Brain microvascular endothelial cell (primary cell): Measurements from ENCODE around the gene RERE.
A peak's percentile ranks its signal among the peaks of the same experiment; 100 is the strongest.

Experiments
- DNase-seq: peaks from one replicate; pipeline ENCODE4 v3.0.0-alpha.2; 2020
- H3K27ac ChIP-seq: fragments of 250-450 bp; sonication (Bioruptor Pico); 2 replicates; pipeline ENCODE4 v1.5.1; 2020; ENCODE audit warnings: mild to moderate bottlenecking, moderate library complexity
- H3K27me3 ChIP-seq: fragments of 250-450 bp; sonication (Bioruptor Pico); replicated peaks from 2 replicates; pipeline ENCODE4 v1.5.1; 2020; ENCODE audit warnings: mild to moderate bottlenecking
- H3K36me3 ChIP-seq: fragments of 250-450 bp; sonication (Bioruptor Pico); replicated peaks from 2 replicates; pipeline ENCODE4 v1.5.1; 2020; ENCODE audit warnings: mild to moderate bottlenecking
- H3K4me3 ChIP-seq: 2 replicates; pipeline ENCODE4 v1.5.1; 2011; ENCODE audit warnings: low read depth, mild to moderate bottlenecking, control low read depth, low read length, moderate library complexity
- in situ Hi-C: cut with HindIII; loops from 2 replicates; pipeline ENCODE4 v1.10.0; 2017; ENCODE audit warnings: low sequenced_read_pairs, low pct_ligation_motif_present
- TF ChIP-seq, protein P1 (sequence below): IDR thresholded peaks from 2 replicates; pipeline ENCODE4 v1.5.1; 2011; ENCODE audit warnings: low read depth, mild to moderate bottlenecking, moderate library complexity, low read length, control low read depth, inconsistent platforms; ENCODE audit errors: missing control alignments

The RERE gene

DNA sequence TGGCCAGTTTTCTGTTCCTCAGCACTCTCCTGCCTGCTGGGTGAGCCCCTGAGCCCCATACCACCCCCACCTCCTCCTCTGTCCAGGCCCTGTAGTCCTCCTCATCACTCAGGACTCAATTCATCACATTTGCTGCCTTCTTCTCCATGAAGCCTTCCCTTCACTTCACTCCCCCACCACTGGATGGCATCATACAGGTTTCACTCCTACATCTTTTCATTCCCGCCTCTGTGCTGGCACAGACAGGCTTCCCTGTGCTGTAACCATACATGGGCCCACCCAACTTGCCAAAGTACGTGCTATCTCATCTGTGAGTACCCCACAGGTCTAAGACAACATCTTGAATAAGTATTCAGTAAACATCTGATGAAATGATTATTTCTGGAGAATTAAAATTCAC is 442.6 kb downstream of the RERE start:
- Histone ChIP-seq H3K27ac (peak overlapping the region; percentile 77), H3K36me3 (peaks cover 4% of the 10 kb centered on the region), H3K27me3 (no peaks in the 10 kb centered on the region), H3K4me3 (no peak overlapping the region)
- TF ChIP-seq, protein P1, sequence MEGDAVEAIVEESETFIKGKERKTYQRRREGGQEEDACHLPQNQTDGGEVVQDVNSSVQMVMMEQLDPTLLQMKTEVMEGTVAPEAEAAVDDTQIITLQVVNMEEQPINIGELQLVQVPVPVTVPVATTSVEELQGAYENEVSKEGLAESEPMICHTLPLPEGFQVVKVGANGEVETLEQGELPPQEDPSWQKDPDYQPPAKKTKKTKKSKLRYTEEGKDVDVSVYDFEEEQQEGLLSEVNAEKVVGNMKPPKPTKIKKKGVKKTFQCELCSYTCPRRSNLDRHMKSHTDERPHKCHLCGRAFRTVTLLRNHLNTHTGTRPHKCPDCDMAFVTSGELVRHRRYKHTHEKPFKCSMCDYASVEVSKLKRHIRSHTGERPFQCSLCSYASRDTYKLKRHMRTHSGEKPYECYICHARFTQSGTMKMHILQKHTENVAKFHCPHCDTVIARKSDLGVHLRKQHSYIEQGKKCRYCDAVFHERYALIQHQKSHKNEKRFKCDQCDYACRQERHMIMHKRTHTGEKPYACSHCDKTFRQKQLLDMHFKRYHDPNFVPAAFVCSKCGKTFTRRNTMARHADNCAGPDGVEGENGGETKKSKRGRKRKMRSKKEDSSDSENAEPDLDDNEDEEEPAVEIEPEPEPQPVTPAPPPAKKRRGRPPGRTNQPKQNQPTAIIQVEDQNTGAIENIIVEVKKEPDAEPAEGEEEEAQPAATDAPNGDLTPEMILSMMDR, result peak; percentile 73
- in situ Hi-C loops, result no loop called here
- DNase-seq, result peak; percentile 45

DNA sequence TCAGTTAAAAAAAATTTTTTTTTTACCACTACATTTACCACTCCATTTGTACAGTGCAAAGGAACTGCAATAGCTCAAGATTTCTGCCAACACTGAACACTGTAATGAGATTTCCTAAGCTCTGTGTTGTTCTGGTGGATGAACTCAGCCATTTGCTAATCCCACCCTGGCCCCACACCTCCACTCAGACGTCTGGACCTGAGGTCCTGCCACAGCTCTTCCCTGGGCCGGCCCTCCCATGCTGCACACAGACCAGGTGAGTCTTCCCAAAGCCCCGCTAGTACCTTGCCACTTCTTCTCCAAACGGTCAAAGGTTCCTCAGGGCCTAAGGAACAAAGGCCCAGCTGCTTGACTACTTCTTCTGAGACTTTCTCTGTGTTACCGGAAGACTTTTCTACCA is 443.1 kb downstream of the RERE start:
- no peak overlapping the region for H3K4me3 ChIP-seq
- in situ Hi-C loops, result no loop called here
- TF ChIP-seq, protein P1, result no peak
- peaks cover 2% of the 10 kb centered on the region for H3K36me3 ChIP-seq
- DNase-seq, result no peak
- H3K27ac ChIP-seq, result peak overlapping the region; percentile 77
- no peaks in the 10 kb centered on the region for H3K27me3 ChIP-seq

DNA sequence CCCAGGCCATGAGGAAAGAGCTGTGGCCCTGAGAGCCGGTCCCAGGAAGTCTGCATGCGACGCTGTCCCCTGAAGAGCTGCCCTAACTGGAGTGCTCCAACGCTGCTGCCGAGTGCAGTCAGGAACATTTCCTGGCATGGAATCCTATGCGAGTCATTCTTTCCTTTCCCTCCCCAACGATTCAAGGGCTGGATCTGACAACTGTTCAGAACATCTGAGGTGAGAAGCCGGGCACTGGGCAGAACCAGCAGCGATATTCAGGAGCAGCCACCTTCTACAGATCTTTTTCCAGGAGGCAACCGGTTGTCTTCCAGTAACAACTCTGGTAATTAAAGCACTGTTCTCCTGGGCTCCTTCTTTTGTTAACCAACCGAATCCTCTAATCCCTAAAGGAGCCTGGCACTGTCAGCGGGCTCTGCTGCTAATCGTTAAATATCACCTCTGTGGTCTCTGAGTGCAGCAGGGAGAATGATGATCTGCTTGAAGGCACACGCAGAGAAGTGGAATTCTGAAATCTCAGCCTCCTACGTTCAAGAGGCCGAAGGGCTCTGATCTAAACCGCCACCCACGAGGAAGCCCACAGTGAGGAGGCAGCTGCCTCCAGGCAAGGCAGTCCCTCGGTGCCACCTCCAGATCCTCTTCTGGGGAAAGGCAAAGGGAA is 443.7 kb downstream of the RERE start:
- peak; percentile 63 for DNase-seq
- in situ Hi-C loops, result no loop called here
- TF ChIP-seq, protein P1, result no peak
- Histone ChIP-seq H3K27me3 (no peaks in the 10 kb centered on the region), H3K36me3 (no peaks in the 10 kb centered on the region), H3K27ac (peak overlapping the region; percentile 77), H3K4me3 (no peak overlapping the region)

DNA sequence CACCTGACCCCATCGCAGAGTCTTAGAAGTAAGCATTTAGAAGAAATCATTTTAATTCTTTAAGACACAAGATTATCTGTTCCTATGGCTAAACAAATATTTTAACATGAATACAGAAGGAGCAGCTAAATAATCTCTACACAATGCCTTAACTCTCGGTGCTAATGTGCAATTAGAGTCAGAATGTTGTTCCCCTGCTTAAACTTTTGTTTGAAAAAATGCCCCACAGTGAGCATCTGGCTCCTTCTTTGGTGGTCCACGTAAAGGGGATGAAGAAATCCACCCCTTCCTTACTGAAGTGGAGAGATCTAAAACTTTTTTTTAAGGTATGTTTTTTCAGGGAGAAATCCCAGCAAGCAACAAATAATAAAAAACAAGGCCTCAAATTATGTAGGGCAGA is 444.3 kb downstream of the RERE start:
- TF ChIP-seq, protein P1, result no peak
- in situ Hi-C loops, result no loop called here

DNA sequence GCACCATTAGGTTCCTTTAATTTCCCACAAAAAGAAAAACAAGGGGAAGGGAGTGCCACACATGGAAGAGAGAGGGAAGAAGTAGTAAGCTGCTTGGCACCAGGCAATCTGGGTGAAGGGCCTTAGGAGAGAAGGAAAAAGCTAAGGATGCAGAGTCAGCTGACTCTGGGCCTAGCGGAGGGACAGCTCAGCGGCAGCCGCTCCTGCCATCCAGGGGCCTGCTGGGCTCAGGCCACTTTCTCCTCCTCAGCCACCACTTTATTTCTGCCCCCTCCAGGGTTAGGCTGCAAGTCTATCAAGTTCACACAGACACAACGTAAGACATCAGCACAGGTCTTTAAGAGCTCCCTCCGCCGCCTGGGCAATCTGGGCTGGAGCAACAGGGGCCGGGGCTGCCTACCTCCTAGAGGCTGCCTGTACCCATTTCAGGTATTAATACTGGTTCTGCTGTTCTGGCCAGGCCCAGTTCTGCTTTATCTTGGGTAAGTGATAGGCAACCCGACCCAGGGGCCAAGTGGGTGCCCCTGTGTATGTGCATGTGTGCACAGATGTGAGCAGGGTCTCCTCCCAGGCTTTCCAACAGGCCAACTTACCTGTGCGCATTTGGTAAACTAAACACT is 446.0 kb downstream of the RERE start:
- TF ChIP-seq, protein P1, result no peak
- in situ Hi-C loops, result no loop called here
- no peak overlapping the region for H3K4me3 ChIP-seq
- H3K27me3 ChIP-seq, result no peaks in the 10 kb centered on the region
- H3K27ac ChIP-seq, result peak overlapping the region; percentile 8
- DNase-seq, result no peak
- H3K36me3 ChIP-seq, result peaks cover 3% of the 10 kb centered on the region

More for the DNA sequence above, 444.3 kb downstream of the RERE start:
- DNase-seq, result no peak
- H3K27ac ChIP-seq, result peak overlapping the region; percentile 77
- no peaks in the 10 kb centered on the region for H3K27me3 ChIP-seq
- H3K4me3 ChIP-seq, result no peak overlapping the region
- no peaks in the 10 kb centered on the region for H3K36me3 ChIP-seq
